Keratinocyte (primary cell): ENCODE results near the gene PPP1R3F. TPM values are rescaled to one million over a fixed set of nuclear protein-coding genes. Genes with fewer than 3 reads are reported as not detected.
"Not testable (repeated sequence)": the region's sequence is repeated elsewhere in the genome, so short reads cannot be mapped to it uniquely, and the experiment has no call there.

Experiments
- DNase-seq: peaks from one replicate; pipeline ENCODE4 v3.0.0-alpha.2; 2011; ENCODE audit warnings: low read depth, missing footprints, low spot score
- FAIRE-seq: peaks from 2 replicates; lab custom pipeline; 2011; peaks lifted over from hg19 to GRCh38; lab: Jason Lieb, UNC
- H2AFZ ChIP-seq: 2 replicates; pipeline ENCODE4 v1.6.0; 2012; ENCODE audit warnings: low read length, control low read depth, inconsistent platforms; ENCODE audit not compliant: control insufficient read depth
- H3K27ac ChIP-seq: 2 replicates; pipeline ENCODE4 v1.5.1; 2011; ENCODE audit warnings: low read length; ENCODE audit not compliant: control insufficient read depth, insufficient read depth
- H3K27me3 ChIP-seq: 3 replicates; pipeline ENCODE4 v1.6.0; 2011; ENCODE audit warnings: low read length; ENCODE audit not compliant: control insufficient read depth, insufficient read depth; ENCODE audit errors: extremely low read depth
- H3K36me3 ChIP-seq, 2 experiments: 2 replicates in 1 of 2; 3 replicates in 1 of 2; pipeline ENCODE4 v1.5.1; 2011; ENCODE audit warnings: low read length in 2 of 2, mild to moderate bottlenecking in 1 of 2; ENCODE audit not compliant: control insufficient read depth in 2 of 2, insufficient read depth in 2 of 2; ENCODE audit errors: extremely low read depth in 1 of 2
- H3K4me1 ChIP-seq: 3 replicates; pipeline ENCODE4 v1.5.1; 2011; ENCODE audit warnings: low read length; ENCODE audit not compliant: control insufficient read depth, insufficient read depth; ENCODE audit errors: extremely low read depth
- H3K4me2 ChIP-seq: 3 replicates; pipeline ENCODE4 v1.6.0; 2011; ENCODE audit warnings: low read depth, low read length; ENCODE audit not compliant: control insufficient read depth, insufficient read depth; ENCODE audit errors: extremely low read depth
- H3K4me3 ChIP-seq, 3 experiments: fragments of 200-600 bp in 1 of 3; sonication (generic) in 1 of 3; 2 replicates in 2 of 3; 3 replicates in 1 of 3; pipeline ENCODE4 v1.5.1; 2011 to 2016; ENCODE audit warnings: low read length in 3 of 3, mild to moderate bottlenecking in 3 of 3, control low read depth in 2 of 3, inconsistent platforms in 1 of 3, low read depth in 1 of 3, mixed read lengths in 1 of 3, mixed run types in 1 of 3, moderate library complexity in 1 of 3; ENCODE audit not compliant: control insufficient read depth in 2 of 3, insufficient read depth in 2 of 3; ENCODE audit errors: extremely low read depth in 1 of 3
- H3K79me2 ChIP-seq: 2 replicates; pipeline ENCODE4 v1.6.0; 2012; ENCODE audit warnings: low read length; ENCODE audit not compliant: control insufficient read depth, insufficient read depth
- H3K9ac ChIP-seq: 3 replicates; pipeline ENCODE4 v1.6.0; 2011; ENCODE audit warnings: low read length; ENCODE audit not compliant: control insufficient read depth, insufficient read depth; ENCODE audit errors: extremely low read depth
- H3K9me1 ChIP-seq: 3 replicates; pipeline ENCODE4 v1.6.0; 2011; ENCODE audit warnings: low read length; ENCODE audit not compliant: control insufficient read depth, insufficient read depth; ENCODE audit errors: extremely low read depth
- H3K9me3 ChIP-seq: 2 replicates; pipeline ENCODE4 v1.5.1; 2012; ENCODE audit warnings: low read depth, low read length; ENCODE audit not compliant: control insufficient read depth
- H4K20me1 ChIP-seq: 3 replicates; pipeline ENCODE4 v1.6.0; 2011; ENCODE audit warnings: low read length; ENCODE audit not compliant: control insufficient read depth, insufficient read depth; ENCODE audit errors: extremely low read depth
- EZH2 ChIP-seq: IDR thresholded peaks from one replicate; pipeline ENCODE4 v1.6.1; 2012; ENCODE audit warnings: inconsistent platforms, mild to moderate bottlenecking, low read length, moderate library complexity
- dilution Hi-C: fragments of 300-500 bp; cut with MboI; formaldehyde crosslinking; loops from one replicate; pipeline ENCODE4 v1.7.0; 2020; ENCODE audit warnings: low sequenced_read_pairs; ENCODE audit not compliant: extremely low pct_ligation_motif_present
- polyA plus RNA-seq, 5 experiments: library from polyadenylated mRNA; depleted of rRNA in 3 of 5; stranded (reverse) in 3 of 5; stranded (forward) in 1 of 5; unstranded in 1 of 5; fragments of >200 nt; gene quantifications; 1 replicate in 1 of 5; 2 replicates in 3 of 5; 3 replicates in 1 of 5; pipeline versions ENCODE4 v1.2.1 to v1.2.3, GENCODE V29; 2011 to 2012; ENCODE audit warnings: missing spikeins in 2 of 5, low read depth in 1 of 5, low replicate concordance in 1 of 5
- TF ChIP-seq, protein P1 (sequence below), 3 experiments: IDR thresholded peaks in 1 of 3; conservative IDR thresholded peaks in 1 of 3; optimal IDR thresholded peaks in 1 of 3; 2 replicates in 2 of 3; 3 replicates in 1 of 3; pipeline versions ENCODE3 to v1.5.1; 2011; ENCODE audit warnings: low read length in 3 of 3, mild to moderate bottlenecking in 3 of 3, moderate library complexity in 2 of 3, control low read depth in 1 of 3, inconsistent platforms in 1 of 3; ENCODE audit not compliant: insufficient read depth in 2 of 3; ENCODE audit errors: extremely low read depth in 1 of 3

The PPP1R3F gene
- polyA plus RNA-seq, 1 donor (not counting 4 experiments of a cell fraction or from before 2014, with no cell fraction given) = 0.29 TPM

DNA sequence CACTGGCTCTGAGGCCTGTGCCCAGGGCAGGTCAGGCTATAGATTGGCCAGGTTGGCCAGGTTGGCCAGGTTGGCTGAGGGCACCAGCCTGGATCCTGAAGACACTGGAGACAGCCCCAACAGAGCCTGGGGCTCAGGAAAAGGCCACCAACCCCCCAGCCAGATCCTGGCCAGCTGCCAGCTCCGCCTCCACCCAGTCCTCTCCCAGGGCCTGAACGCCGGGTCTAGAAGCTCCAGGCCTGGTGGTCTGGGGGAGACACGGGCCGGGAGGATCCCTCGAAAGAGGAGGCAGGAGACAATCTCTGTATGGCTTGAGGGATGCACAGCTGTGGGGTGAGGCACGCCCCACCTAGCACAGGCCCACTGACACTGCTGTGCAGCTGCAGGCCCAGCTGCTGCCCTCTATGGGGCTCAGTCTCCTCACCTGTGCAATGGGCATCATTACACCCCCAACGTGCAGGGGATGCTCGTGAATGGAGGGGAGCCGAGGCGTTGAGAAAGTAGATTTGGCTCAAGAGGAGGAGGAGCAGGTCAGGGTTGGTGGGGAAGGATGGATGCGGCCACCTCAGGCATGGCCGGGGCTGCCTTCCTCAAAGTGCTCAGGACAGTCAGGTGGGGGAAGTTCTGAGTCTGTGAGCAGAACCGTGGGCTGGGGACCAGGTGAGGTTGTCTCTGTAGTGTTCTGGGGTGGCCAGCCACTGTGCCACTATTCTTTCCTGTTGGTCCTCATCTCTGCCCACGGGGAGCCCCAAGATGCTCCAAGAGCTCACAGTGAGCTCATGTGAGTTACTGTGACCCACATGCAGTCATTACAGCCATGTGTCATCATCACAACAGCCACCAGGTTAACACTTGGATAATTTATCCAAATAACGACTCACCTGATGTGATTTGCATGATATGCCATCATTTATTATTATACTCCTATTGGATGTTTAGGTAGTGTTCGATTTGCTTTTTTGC, 23.1 kb downstream of the PPP1R3F start:
- Histone ChIP-seq H3K9me3 (no peaks in the 10 kb centered on the region), H3K27me3 (no peaks in the 10 kb centered on the region), H3K9ac (no peak overlapping the region), H3K4me1 (no peaks in the 10 kb centered on the region), H2AFZ (no peak overlapping the region), H3K4me2 (no peak overlapping the region), H3K4me3 (no peak overlapping the region), H3K79me2 (no peaks in the 10 kb centered on the region), H4K20me1 (no peaks in the 10 kb centered on the region), H3K36me3 (no peaks in the 10 kb centered on the region), H3K27ac (no peak overlapping the region), H3K9me1 (no peaks in the 10 kb centered on the region)
- FAIRE-seq (no peak), DNase-seq (no peak)
- no peak for TF ChIP-seq EZH2
- TF ChIP-seq, protein P1, sequence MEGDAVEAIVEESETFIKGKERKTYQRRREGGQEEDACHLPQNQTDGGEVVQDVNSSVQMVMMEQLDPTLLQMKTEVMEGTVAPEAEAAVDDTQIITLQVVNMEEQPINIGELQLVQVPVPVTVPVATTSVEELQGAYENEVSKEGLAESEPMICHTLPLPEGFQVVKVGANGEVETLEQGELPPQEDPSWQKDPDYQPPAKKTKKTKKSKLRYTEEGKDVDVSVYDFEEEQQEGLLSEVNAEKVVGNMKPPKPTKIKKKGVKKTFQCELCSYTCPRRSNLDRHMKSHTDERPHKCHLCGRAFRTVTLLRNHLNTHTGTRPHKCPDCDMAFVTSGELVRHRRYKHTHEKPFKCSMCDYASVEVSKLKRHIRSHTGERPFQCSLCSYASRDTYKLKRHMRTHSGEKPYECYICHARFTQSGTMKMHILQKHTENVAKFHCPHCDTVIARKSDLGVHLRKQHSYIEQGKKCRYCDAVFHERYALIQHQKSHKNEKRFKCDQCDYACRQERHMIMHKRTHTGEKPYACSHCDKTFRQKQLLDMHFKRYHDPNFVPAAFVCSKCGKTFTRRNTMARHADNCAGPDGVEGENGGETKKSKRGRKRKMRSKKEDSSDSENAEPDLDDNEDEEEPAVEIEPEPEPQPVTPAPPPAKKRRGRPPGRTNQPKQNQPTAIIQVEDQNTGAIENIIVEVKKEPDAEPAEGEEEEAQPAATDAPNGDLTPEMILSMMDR (optimal IDR thresholded peaks at IDR 0.05 in 1 of 3, IDR thresholded peaks at IDR 0.05 in 1 of 3, conservative IDR thresholded peaks at IDR 0.05 in 1 of 3; ENCODE audit: extremely low read depth in 1 of 3, insufficient read depth in 2 of 3, low read length in 3 of 3) = no peak
- dilution Hi-C loops = no loop called here

DNA sequence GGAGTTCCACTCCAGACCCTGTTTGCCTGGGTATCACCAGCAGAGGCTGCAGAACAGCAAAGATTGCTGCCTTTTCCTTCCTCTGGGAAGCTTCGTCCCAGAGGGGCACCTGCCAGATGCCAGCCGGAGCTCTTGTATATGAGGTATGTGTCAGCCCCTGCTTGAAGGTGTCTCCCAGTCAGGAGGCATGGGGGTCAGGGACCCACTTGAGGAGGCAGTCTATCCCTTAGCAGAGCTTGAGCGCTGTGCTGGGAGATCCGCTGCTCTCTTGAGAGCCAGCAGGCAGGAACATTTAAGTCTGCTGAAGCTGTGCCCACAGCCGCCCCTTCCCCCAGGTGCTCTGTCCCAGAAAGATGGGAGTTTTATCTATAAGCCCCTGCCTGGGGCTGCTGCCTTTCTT, 29.7 kb downstream of the PPP1R3F start:
- H3K9me1 ChIP-seq, H3K4me3 ChIP-seq, FAIRE-seq, H3K9ac ChIP-seq, H4K20me1 ChIP-seq, H3K4me1 ChIP-seq, H3K9me3 ChIP-seq, H3K27ac ChIP-seq, H3K27me3 ChIP-seq, dilution Hi-C loops, H3K36me3 ChIP-seq, H2AFZ ChIP-seq, H3K79me2 ChIP-seq, DNase-seq, H3K4me2 ChIP-seq: not testable (repeated sequence)
